ENCODE measurements around the gene RERE. TPM values are rescaled to one million over a fixed set of nuclear protein-coding genes. Genes with fewer than 3 reads are reported as not detected.

Gene RERE
- total RNA-seq, 1 donor from 2014 or later: 139 TPM

DNA sequence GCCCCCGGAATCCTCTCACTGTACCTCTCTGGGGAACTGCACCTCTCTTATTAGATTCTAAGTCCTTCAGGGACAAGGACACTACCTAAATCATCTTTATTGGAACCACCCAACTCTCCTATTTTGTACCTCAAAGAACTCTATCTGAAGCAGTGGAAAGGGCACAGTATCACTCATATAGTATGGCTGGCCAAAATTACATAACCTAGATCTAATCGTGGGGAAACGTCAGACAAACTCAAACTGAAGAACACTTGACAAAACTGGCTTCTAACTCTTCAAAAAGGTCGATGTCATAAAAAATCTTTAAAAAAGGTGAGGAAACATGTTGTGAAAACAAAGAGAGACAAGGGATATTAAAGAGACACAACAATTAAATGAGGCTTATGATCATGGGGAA lies 289.5 kb downstream of the RERE start:
- Mint-ChIP-seq H3K27me3 (ENCODE audit: low read depth) (no peaks in the 10 kb centered on the region), H3K9me3 (no peaks in the 10 kb centered on the region), H3K27ac (peak overlapping the region; percentile 33), H3K4me1 (ENCODE audit: low read depth) (peaks cover 30% of the 10 kb centered on the region), H3K36me3 (ENCODE audit: low read depth) (peaks cover 42% of the 10 kb centered on the region), H3K4me3 (ENCODE audit: low read depth) (no peak overlapping the region)
- no peak for DNase-seq (ENCODE audit: low spot score)
- intact Hi-C loops (cut with micrococcal nuclease): loop anchor here (5.0 kb wide), 1 partner anchor 154 kb away; no protein-coding TSS in a partner anchor

- intact Hi-C loops (cut with micrococcal nuclease): loop anchor here (1.0 to 5.0 kb wide), 9 partner anchors 8 to 175 kb away; no protein-coding TSS in a partner anchor
- Mint-ChIP-seq H3K4me1 (ENCODE audit: low read depth) (peaks cover 38% of the 10 kb centered on the region), H3K9me3 (no peaks in the 10 kb centered on the region), H3K27me3 (ENCODE audit: low read depth) (no peaks in the 10 kb centered on the region), H3K36me3 (ENCODE audit: low read depth) (peaks cover 50% of the 10 kb centered on the region), H3K4me3 (ENCODE audit: low read depth) (no peak overlapping the region), H3K27ac (no peak overlapping the region)
- DNase-seq (ENCODE audit: low spot score): peak; percentile 65
Measured at GRCh38 chr1:8525558-8526275, 291.7 kb downstream of the RERE start.

DNA sequence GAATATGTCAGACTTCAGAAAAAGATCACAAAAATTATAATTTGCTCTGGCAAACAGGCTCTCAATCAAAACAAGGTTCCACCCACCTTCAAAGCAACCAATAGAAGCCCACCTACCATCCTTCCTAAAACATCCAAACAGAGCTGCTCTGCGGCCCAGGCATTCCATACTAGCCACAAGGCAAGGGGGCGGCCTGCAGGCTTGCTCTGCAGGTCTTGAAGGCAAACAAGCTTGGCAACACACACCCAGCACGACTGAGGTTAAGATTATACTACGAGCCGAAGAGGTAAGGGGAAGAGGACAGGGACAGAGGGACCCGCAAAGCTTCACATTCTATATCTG lies 292.3 kb downstream of the RERE start:
- Mint-ChIP-seq H3K27ac (no peak overlapping the region), H3K4me1 (ENCODE audit: low read depth) (peaks cover 43% of the 10 kb centered on the region), H3K27me3 (ENCODE audit: low read depth) (no peaks in the 10 kb centered on the region), H3K36me3 (ENCODE audit: low read depth) (peaks cover 47% of the 10 kb centered on the region), H3K9me3 (no peaks in the 10 kb centered on the region), H3K4me3 (ENCODE audit: low read depth) (no peak overlapping the region)
- no peak for DNase-seq (ENCODE audit: low spot score)
- intact Hi-C loops (cut with micrococcal nuclease): loop anchor here (1.0 to 5.0 kb wide), 9 partner anchors 8 to 176 kb away; no protein-coding TSS in a partner anchor

DNA sequence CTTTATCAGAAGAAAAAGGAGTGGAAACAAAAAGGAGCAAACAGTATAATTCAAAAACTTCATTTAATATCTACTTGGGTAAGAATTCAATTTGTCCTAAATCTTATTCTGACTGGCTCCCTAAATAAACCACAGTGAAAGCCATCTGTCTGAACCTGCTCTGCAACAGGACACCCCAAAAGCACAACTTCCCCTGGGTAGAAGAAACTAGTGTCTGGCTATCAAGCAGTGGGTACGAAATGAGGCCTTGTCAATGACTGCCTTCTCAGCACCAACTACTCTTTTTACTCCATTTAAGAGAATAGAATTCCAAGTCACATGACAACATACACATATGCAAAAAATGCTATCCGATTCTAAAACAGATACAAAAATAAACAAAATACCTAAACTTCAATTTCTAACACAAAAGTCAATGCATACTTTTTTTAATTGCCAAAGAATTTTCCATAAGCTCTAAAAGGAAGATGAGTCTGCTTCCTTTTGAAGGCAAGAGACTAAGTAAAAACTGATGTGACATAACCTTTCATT lies 292.7 kb downstream of the RERE start:
- H3K36me3 Mint-ChIP-seq (ENCODE audit: low read depth): peaks cover 42% of the 10 kb centered on the region
- no peak overlapping the region for H3K27ac Mint-ChIP-seq
- peaks cover 45% of the 10 kb centered on the region for H3K4me1 Mint-ChIP-seq (ENCODE audit: low read depth)
- intact Hi-C loops (cut with micrococcal nuclease): loop anchor here (1.0 to 5.0 kb wide), 10 partner anchors 7 to 176 kb away; no protein-coding TSS in a partner anchor
- H3K27me3 Mint-ChIP-seq (ENCODE audit: low read depth): no peaks in the 10 kb centered on the region
- DNase-seq (ENCODE audit: low spot score): no peak
- H3K9me3 Mint-ChIP-seq: no peaks in the 10 kb centered on the region
- H3K4me3 Mint-ChIP-seq (ENCODE audit: low read depth): no peak overlapping the region

DNA sequence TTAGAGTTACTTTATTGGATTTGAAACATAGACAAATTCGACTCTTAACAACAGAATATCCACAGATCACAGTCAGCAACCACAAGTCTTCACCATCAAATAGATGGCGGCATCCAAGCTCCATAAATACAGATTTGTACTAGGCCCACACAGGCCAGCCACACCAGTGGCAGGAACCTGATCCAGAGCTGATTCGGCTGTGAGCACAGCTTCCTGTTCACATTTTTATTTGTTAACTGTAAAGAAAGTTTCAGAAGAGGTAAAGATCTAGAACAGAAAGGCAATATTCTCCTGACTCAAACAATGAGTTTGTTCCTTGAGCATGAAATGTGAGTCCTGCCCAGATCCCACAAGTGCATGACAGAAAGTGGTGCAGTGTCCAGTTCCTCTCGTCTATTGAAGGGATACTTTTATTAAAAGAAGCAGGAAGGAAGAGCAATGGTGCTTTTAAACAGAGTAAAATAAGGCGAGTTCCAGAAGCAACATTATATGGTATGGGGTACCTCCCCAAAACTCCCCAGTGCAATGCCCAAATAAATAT lies 293.7 kb downstream of the RERE start:
- no peak for DNase-seq (ENCODE audit: low spot score)
- peak overlapping the region; percentile 61 for H3K4me3 Mint-ChIP-seq (ENCODE audit: low read depth)
- intact Hi-C loops (cut with micrococcal nuclease): loop anchor here (2.0 to 5.0 kb wide), 3 partner anchors 79 to 177 kb away; no protein-coding TSS in a partner anchor

DNA sequence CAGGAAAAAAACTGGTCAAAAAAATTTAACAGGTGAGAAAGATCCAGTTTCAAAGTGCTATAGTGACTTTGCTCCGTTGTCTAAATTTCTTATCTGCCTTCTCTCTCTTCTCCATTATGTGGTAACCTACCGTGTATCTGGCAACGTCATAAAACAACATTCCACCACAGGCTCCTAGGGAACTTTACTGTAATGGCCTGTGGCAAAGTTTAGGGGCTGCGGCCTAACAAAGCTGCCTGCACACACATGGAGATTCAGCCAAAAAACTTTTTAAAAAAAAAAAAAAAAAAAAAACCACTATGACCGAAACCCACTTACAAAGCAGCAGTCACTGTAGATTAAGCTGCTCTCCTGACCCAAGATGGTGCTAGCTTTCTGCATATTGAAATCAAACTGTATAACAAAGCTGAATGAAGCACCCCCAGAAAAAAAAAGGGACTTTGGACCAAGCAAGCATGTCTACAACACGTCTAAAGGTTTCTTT lies 296.9 kb downstream of the RERE start:
- H3K27ac Mint-ChIP-seq: peak overlapping the region; percentile 12
- no peak overlapping the region for H3K4me3 Mint-ChIP-seq (ENCODE audit: low read depth)
- intact Hi-C loops (cut with micrococcal nuclease): loop anchor here (5.0 kb wide), 1 partner anchor 82 kb away; no protein-coding TSS in a partner anchor
- no peaks in the 10 kb centered on the region for H3K9me3 Mint-ChIP-seq
- no peak for DNase-seq (ENCODE audit: low spot score)
- H3K27me3 Mint-ChIP-seq (ENCODE audit: low read depth): no peaks in the 10 kb centered on the region
- H3K36me3 Mint-ChIP-seq (ENCODE audit: low read depth): peaks cover 47% of the 10 kb centered on the region
- peaks cover 60% of the 10 kb centered on the region for H3K4me1 Mint-ChIP-seq (ENCODE audit: low read depth)

More for the DNA sequence above, 293.7 kb downstream of the RERE start:
- H3K27ac Mint-ChIP-seq: peak overlapping the region; percentile 74
- H3K9me3 Mint-ChIP-seq: no peaks in the 10 kb centered on the region
- peaks cover 49% of the 10 kb centered on the region for H3K4me1 Mint-ChIP-seq (ENCODE audit: low read depth)
- H3K27me3 Mint-ChIP-seq (ENCODE audit: low read depth): no peaks in the 10 kb centered on the region
- H3K36me3 Mint-ChIP-seq (ENCODE audit: low read depth): peaks cover 39% of the 10 kb centered on the region

- no peaks in the 10 kb centered on the region for H3K27me3 Mint-ChIP-seq (ENCODE audit: low read depth)
- peaks cover 54% of the 10 kb centered on the region for H3K4me1 Mint-ChIP-seq (ENCODE audit: low read depth)
- no peak overlapping the region for H3K4me3 Mint-ChIP-seq (ENCODE audit: low read depth)
- H3K36me3 Mint-ChIP-seq (ENCODE audit: low read depth): peaks cover 48% of the 10 kb centered on the region
- no peaks in the 10 kb centered on the region for H3K9me3 Mint-ChIP-seq
- no peak for DNase-seq (ENCODE audit: low spot score)
- intact Hi-C loops (cut with micrococcal nuclease): no loop called here
- no peak overlapping the region for H3K27ac Mint-ChIP-seq
Measured at GRCh38 chr1:8519167-8519566, 298.3 kb downstream of the RERE start.

- Mint-ChIP-seq H3K4me3 (ENCODE audit: low read depth) (no peak overlapping the region), H3K27me3 (ENCODE audit: low read depth) (no peaks in the 10 kb centered on the region), H3K4me1 (ENCODE audit: low read depth) (peaks cover 51% of the 10 kb centered on the region), H3K27ac (peak overlapping the region; percentile 7), H3K36me3 (ENCODE audit: low read depth) (peaks cover 50% of the 10 kb centered on the region), H3K9me3 (no peaks in the 10 kb centered on the region)
- intact Hi-C loops (cut with micrococcal nuclease): no loop called here
- no peak for DNase-seq (ENCODE audit: low spot score)
Measured at GRCh38 chr1:8518490-8518801, 299.0 kb downstream of the RERE start.

- intact Hi-C loops (cut with micrococcal nuclease): loop anchor here (1.0 kb wide), 1 partner anchor 7 kb away; no protein-coding TSS in a partner anchor
- Mint-ChIP-seq H3K4me3 (ENCODE audit: low read depth) (no peak overlapping the region), H3K27me3 (ENCODE audit: low read depth) (no peaks in the 10 kb centered on the region), H3K9me3 (no peaks in the 10 kb centered on the region), H3K27ac (peak overlapping the region; percentile 7), H3K4me1 (ENCODE audit: low read depth) (peaks cover 51% of the 10 kb centered on the region), H3K36me3 (ENCODE audit: low read depth) (peaks cover 50% of the 10 kb centered on the region)
- DNase-seq (ENCODE audit: low spot score): no peak
Measured at GRCh38 chr1:8517661-8518489, 299.6 kb downstream of the RERE start.

GRCh38 chr1:8516793-8517556 lies 300.5 kb downstream of the RERE start:
- H3K36me3 Mint-ChIP-seq (ENCODE audit: low read depth): peaks cover 51% of the 10 kb centered on the region
- no peaks in the 10 kb centered on the region for H3K27me3 Mint-ChIP-seq (ENCODE audit: low read depth)
- H3K9me3 Mint-ChIP-seq: no peaks in the 10 kb centered on the region
- peak overlapping the region; percentile 33 for H3K4me3 Mint-ChIP-seq (ENCODE audit: low read depth)
- peaks cover 54% of the 10 kb centered on the region for H3K4me1 Mint-ChIP-seq (ENCODE audit: low read depth)
- DNase-seq (ENCODE audit: low spot score): no peak
- H3K27ac Mint-ChIP-seq: peak overlapping the region; percentile 75
- intact Hi-C loops (cut with micrococcal nuclease): loop anchor here (1.0 kb wide), 1 partner anchor 8 kb away; no protein-coding TSS in a partner anchor

GRCh38 chr1:8516278-8516777 lies 301.1 kb downstream of the RERE start:
- no peak overlapping the region for H3K4me3 Mint-ChIP-seq (ENCODE audit: low read depth)
- intact Hi-C loops (cut with micrococcal nuclease): no loop called here
- H3K27me3 Mint-ChIP-seq (ENCODE audit: low read depth): no peaks in the 10 kb centered on the region
- peaks cover 55% of the 10 kb centered on the region for H3K4me1 Mint-ChIP-seq (ENCODE audit: low read depth)
- no peaks in the 10 kb centered on the region for H3K9me3 Mint-ChIP-seq
- H3K27ac Mint-ChIP-seq: no peak overlapping the region
- DNase-seq (ENCODE audit: low spot score): no peak
- H3K36me3 Mint-ChIP-seq (ENCODE audit: low read depth): peaks cover 49% of the 10 kb centered on the region

- peaks cover 52% of the 10 kb centered on the region for H3K4me1 Mint-ChIP-seq (ENCODE audit: low read depth)
- no peaks in the 10 kb centered on the region for H3K27me3 Mint-ChIP-seq (ENCODE audit: low read depth)
- H3K4me3 Mint-ChIP-seq (ENCODE audit: low read depth): peak overlapping the region; percentile 51
- H3K9me3 Mint-ChIP-seq: no peaks in the 10 kb centered on the region
- no peak for DNase-seq (ENCODE audit: low spot score)
- intact Hi-C loops (cut with micrococcal nuclease): loop anchor here (1.0 kb wide), 1 partner anchor 35 kb away; no protein-coding TSS in a partner anchor
- H3K36me3 Mint-ChIP-seq (ENCODE audit: low read depth): peaks cover 54% of the 10 kb centered on the region
- H3K27ac Mint-ChIP-seq: peak overlapping the region; percentile 83
Measured at GRCh38 chr1:8512504-8512903, 304.9 kb downstream of the RERE start.

Measured in activated T-helper 2 cell treated with anti-CD3 and anti-CD28 coated beads, Interferon-gamma antibody, Interleukin-2, Interleukin-4, amounts not matched to agents 10 μg/mL and 5 μg/mL and 100 μg/mL, durations not matched to agents 14 hours and 24 hours and 36 hours (primary cell).